SU-DHL-6 (cell line): ENCODE data around the gene SYNGR4.

Experiments
- H2AFZ ChIP-seq: fragments of 200-600 bp; sonication (generic); 2 replicates; pipeline ENCODE4 v1.6.1; 2014; ENCODE audit warnings: low read depth, mild to moderate bottlenecking, moderate library complexity, mixed read lengths, antibody characterized with exemption, low read length; ENCODE audit not compliant: severe bottlenecking
- H3F3A ChIP-seq: fragments of 200-600 bp; shearing (Covaris generic); 2 replicates; pipeline ENCODE4 v1.6.0; 2016; ENCODE audit warnings: antibody characterized with exemption, mild to moderate bottlenecking; ENCODE audit not compliant: insufficient read depth
- H3K27ac ChIP-seq: fragments of 200-600 bp; sonication (generic); 2 replicates; pipeline ENCODE4 v1.5.1; 2016; ENCODE audit warnings: low read depth, mild to moderate bottlenecking, low read length, moderate library complexity, mixed read lengths
- H3K27me3 ChIP-seq: fragments of 200-600 bp; sonication (generic), shearing (Covaris generic); 2 replicates; pipeline ENCODE4 v1.6.0; 2014; ENCODE audit warnings: mild to moderate bottlenecking, low read length
- H3K36me3 ChIP-seq: fragments of 200-600 bp; sonication (generic); 2 replicates; pipeline ENCODE4 v1.6.1; 2014; ENCODE audit warnings: mild to moderate bottlenecking, low read length, mixed read lengths
- H3K4me2 ChIP-seq: fragments of 300-600, 200-600 bp; shearing (Covaris generic), sonication (generic); 2 replicates; pipeline ENCODE4 v1.6.0; 2014; ENCODE audit warnings: low read length, low read depth, mild to moderate bottlenecking; ENCODE audit not compliant: poor library complexity, severe bottlenecking
- H3K4me3 ChIP-seq: fragments of 200-600 bp; sonication (generic); 2 replicates; pipeline ENCODE4 v1.5.1; 2014; ENCODE audit warnings: antibody characterized with exemption, low read length, mild to moderate bottlenecking, mixed read lengths; ENCODE audit not compliant: insufficient read depth, poor library complexity, severe bottlenecking
- H3K79me2 ChIP-seq: fragments of 200-600 bp; sonication (generic); 2 replicates; pipeline ENCODE4 v1.6.1; 2014; ENCODE audit warnings: mild to moderate bottlenecking, low read length, moderate library complexity; ENCODE audit not compliant: insufficient read depth
- H3K9ac ChIP-seq: fragments of 200-600 bp; sonication (generic); 2 replicates; pipeline ENCODE4 v1.7.0; 2014; ENCODE audit warnings: mild to moderate bottlenecking, low read length
- H3K9me2 ChIP-seq: fragments of 200-600 bp; sonication (generic); replicated peaks from 2 replicates; pipeline ENCODE4 v1.6.1; 2014; ENCODE audit warnings: low read length; ENCODE audit not compliant: insufficient read depth
- H3K9me3 ChIP-seq: fragments of 200-600 bp; sonication (generic); 2 replicates; pipeline ENCODE4 v1.6.1; 2014; ENCODE audit warnings: low read length, mixed read lengths; ENCODE audit not compliant: insufficient read depth
- H4K20me1 ChIP-seq: fragments of 200-600 bp; sonication (generic); 2 replicates; pipeline ENCODE4 v1.6.1; 2014; ENCODE audit warnings: low read depth, mild to moderate bottlenecking, antibody characterized with exemption, low read length, moderate library complexity, mixed read lengths
- EZH2phosphoT487 ChIP-seq: fragments of 200-600 bp; sonication (generic), shearing (Covaris generic); conservative IDR thresholded peaks from 2 replicates; pipeline ENCODE4 v1.6.1; 2018; ENCODE audit warnings: mild to moderate bottlenecking, antibody characterized with exemption, low read length, moderate library complexity, mixed read lengths
- TF ChIP-seq, protein P1 (sequence below): fragments of 200-600 bp; sonication (generic); IDR thresholded peaks from one replicate; pipeline ENCODE4 v1.5.1; 2017; ENCODE audit warnings: antibody characterized with exemption, mild to moderate bottlenecking, low read length, moderate library complexity; ENCODE audit not compliant: insufficient read depth, poor library complexity, severe bottlenecking

SYNGR4 gene

DNA sequence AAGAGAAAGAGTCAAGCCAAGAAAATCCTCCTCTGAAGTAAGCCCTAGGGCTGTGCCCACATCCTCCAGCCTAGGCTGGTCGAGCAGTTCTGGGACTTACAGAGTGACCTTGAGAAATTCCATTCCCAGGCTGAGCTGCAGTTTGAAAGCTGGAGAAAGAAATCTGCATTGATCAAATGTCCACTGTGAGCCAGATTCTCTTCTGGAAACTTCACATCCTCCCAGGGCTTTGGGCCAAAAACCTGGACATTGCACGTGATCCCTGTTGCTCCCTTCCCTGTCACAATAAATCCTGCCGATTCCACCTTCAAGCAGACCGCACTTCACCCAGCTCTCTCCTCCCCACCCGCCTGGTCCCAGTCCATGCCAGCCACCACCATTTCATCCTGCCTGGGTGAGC, 16.1 kb upstream of the SYNGR4 start:
- TF ChIP-seq EZH2phosphoT487, result no peak
- TF ChIP-seq, protein P1, sequence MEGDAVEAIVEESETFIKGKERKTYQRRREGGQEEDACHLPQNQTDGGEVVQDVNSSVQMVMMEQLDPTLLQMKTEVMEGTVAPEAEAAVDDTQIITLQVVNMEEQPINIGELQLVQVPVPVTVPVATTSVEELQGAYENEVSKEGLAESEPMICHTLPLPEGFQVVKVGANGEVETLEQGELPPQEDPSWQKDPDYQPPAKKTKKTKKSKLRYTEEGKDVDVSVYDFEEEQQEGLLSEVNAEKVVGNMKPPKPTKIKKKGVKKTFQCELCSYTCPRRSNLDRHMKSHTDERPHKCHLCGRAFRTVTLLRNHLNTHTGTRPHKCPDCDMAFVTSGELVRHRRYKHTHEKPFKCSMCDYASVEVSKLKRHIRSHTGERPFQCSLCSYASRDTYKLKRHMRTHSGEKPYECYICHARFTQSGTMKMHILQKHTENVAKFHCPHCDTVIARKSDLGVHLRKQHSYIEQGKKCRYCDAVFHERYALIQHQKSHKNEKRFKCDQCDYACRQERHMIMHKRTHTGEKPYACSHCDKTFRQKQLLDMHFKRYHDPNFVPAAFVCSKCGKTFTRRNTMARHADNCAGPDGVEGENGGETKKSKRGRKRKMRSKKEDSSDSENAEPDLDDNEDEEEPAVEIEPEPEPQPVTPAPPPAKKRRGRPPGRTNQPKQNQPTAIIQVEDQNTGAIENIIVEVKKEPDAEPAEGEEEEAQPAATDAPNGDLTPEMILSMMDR, result no peak
- Histone ChIP-seq H3K36me3 (no peaks in the 10 kb centered on the region), H3K79me2 (no peaks in the 10 kb centered on the region), H3K27me3 (no peaks in the 10 kb centered on the region), H3K4me3 (no peak overlapping the region), H4K20me1 (no peaks in the 10 kb centered on the region), H3K9ac (no peak overlapping the region), H3F3A (no peaks in the 10 kb centered on the region; the same call in 1 of the 2 replicates), H2AFZ (no peak overlapping the region), H3K9me3 (no peaks in the 10 kb centered on the region), H3K4me2 (no peak overlapping the region), H3K9me2 (no peaks in the 10 kb centered on the region), H3K27ac (no peak overlapping the region)

DNA sequence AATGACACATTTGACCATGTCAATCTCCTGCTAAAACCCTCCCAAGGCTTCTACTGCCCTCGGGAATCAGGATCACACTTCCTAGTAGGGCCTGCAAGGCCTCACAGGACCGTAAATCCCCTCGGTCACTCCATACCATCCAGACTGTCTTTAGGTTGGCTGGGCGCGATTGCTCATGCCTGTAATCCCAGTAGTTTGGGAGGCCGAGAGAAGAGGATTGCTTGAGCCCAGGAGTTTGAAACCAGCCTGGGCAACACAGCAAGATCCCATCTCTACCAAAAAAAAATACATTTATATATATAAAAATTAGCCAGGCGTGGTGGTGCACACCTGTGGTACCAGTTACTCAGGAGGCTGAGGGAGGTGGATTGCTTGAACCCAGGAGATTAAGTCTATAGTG, 15.4 kb upstream of the SYNGR4 start:
- Histone ChIP-seq H3K9me3 (no peaks in the 10 kb centered on the region), H4K20me1 (no peaks in the 10 kb centered on the region), H3K27ac (no peak overlapping the region), H3K4me3 (no peak overlapping the region), H3K79me2 (no peaks in the 10 kb centered on the region), H3K4me2 (no peak overlapping the region), H3K36me3 (no peaks in the 10 kb centered on the region), H3K27me3 (no peaks in the 10 kb centered on the region), H3F3A (no peaks in the 10 kb centered on the region), H3K9ac (no peak overlapping the region), H2AFZ (no peak overlapping the region), H3K9me2 (no peaks in the 10 kb centered on the region)
- TF ChIP-seq EZH2phosphoT487, result no peak
- TF ChIP-seq, protein P1, result no peak

DNA sequence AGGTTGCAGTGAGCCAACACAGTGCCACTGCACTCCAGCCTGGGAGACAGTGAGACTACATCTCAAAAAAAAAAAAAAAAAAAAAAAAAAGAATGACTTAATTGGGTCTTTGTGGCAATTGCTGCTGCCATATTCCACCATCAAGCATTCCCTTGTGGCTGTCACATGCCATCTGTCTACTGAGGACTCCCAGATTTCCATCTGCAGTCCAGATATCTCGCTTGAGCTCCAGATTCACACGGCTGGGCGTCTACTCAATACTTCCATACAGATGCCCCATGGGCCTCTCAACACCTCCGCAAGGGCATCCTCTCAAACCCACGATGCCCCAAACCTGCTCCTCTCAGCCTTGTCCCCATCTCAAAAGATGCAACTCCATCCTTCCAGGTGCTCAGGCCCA, 13.3 kb upstream of the SYNGR4 start:
- H3K27ac ChIP-seq, result no peak overlapping the region
- no peak overlapping the region for H3K9ac ChIP-seq
- H4K20me1 ChIP-seq, result no peaks in the 10 kb centered on the region
- H3K9me2 ChIP-seq, result no peaks in the 10 kb centered on the region
- no peaks in the 10 kb centered on the region for H3F3A ChIP-seq
- TF ChIP-seq EZH2phosphoT487, result no peak
- TF ChIP-seq, protein P1, result no peak
- no peak overlapping the region for H3K4me2 ChIP-seq
- no peaks in the 10 kb centered on the region for H3K9me3 ChIP-seq
- H3K79me2 ChIP-seq, result no peaks in the 10 kb centered on the region
- H3K27me3 ChIP-seq, result no peaks in the 10 kb centered on the region
- H3K4me3 ChIP-seq, result no peak overlapping the region
- H2AFZ ChIP-seq, result no peak overlapping the region
- no peaks in the 10 kb centered on the region for H3K36me3 ChIP-seq
